ENCODE data around the gene SLIT3.
"Not testable (repeated sequence)": the region's sequence is repeated elsewhere in the genome, so short reads cannot be mapped to it uniquely, and the experiment has no call there.

The SLIT3 gene

DNA sequence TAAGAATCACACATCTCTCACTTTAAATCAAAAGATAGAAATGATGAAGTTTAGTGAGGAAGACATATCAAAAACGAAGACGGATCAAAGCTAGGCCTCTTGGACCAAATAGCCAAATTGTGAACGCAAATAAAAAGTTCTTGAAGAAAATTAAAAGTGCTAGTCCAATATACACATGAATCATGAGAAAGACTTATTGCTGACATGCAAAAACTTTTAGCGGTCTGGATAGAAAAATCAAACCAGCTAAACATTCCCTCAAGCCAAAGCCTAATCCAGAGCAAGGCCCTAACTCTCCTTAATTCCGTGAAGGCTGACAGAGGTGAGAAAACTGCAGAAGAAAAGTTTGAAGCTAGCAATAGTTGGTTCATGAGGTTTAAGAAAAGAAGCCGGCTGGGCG, 557.3 kb downstream of the SLIT3 start:
- no peak overlapping the region for H3K4me3 ChIP-seq (ENCODE audit: low read depth, low read length)
- DNase-seq (ENCODE audit: low read depth): no peak
- TF ChIP-seq, protein P1, sequence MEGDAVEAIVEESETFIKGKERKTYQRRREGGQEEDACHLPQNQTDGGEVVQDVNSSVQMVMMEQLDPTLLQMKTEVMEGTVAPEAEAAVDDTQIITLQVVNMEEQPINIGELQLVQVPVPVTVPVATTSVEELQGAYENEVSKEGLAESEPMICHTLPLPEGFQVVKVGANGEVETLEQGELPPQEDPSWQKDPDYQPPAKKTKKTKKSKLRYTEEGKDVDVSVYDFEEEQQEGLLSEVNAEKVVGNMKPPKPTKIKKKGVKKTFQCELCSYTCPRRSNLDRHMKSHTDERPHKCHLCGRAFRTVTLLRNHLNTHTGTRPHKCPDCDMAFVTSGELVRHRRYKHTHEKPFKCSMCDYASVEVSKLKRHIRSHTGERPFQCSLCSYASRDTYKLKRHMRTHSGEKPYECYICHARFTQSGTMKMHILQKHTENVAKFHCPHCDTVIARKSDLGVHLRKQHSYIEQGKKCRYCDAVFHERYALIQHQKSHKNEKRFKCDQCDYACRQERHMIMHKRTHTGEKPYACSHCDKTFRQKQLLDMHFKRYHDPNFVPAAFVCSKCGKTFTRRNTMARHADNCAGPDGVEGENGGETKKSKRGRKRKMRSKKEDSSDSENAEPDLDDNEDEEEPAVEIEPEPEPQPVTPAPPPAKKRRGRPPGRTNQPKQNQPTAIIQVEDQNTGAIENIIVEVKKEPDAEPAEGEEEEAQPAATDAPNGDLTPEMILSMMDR (IDR thresholded peaks at IDR 0.05; ENCODE audit: low read depth, low read length, missing control alignments): no peak

DNA sequence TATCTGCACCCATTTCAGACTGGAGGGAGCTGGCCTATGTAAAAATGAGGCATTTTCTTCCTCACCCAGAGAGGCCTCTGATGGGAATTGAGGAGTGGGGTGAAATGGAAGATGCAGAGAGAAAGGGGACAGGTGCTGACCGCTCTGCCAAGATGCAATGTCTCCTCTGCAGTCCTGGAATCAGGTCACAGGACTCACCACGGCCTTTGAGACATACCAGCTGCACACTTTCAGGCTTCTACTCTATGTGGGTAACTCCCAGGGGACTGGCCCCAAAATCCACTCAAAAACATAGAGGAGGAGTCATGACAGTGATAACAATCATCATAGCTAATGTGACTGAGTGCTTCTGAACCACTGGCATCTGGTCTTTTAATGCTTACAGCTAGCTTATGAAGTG, 558.6 kb downstream of the SLIT3 start:
- not testable (repeated sequence) for DNase-seq (ENCODE audit: low read depth); H3K4me3 ChIP-seq (ENCODE audit: low read depth, low read length)

DNA sequence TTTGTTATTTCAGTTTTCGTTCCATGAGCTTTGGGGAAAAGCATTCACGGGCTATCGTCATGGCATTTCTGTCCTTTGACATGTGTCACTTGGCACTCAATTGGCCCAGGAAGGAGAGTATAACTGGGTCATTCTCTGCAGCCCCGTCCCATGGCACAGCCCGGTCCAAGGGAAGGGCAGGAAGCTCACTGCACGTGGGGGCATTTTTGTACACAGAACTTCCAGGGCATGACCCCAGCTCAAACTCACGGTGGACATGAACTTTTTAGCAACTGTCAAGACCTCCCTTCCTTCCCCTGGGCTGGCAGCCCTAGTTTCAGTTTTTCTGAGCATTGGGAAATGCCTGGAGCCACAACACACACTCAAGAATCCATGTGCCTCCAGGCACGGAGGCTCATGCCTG, 560.1 kb downstream of the SLIT3 start:
- H3K4me3 ChIP-seq (ENCODE audit: low read depth, low read length): no peak overlapping the region
- DNase-seq (ENCODE audit: low read depth): no peak
- TF ChIP-seq, protein P1 (IDR thresholded peaks at IDR 0.05; ENCODE audit: low read depth, low read length, missing control alignments): no peak

DNA sequence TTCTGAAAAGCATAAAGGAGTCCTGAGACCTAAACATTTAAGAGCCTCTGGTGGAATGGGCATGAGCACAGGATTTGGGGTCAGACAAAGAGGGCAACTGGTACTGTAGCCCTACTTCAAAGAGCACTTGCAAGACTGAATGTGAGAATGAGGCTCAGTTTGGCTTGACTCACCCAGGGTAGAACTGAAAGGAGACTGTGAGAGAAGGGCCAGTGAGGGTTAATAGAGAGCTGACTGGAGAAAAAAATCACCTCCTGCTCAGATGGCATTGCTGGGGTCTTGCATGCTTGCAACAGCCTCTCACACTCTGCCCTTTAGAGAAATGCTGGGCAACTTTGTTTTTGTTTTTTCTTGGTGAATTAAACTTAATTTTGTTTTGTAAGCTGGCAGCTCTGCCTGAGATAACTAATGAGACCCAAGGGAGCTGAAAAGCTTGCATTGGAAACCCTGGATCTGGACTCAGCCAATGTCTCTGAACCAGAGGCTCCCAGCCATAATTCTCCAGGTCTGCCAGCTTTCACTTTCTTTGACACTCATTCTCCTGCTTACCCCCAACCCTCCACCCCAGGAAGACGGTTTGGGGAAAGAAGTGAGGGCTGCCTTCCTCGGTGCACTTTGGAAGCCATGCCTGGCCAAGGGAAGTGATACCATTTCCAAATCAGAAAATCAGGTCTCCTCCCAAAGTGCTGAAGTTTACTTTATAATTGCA, 560.7 kb downstream of the SLIT3 start:
- TF ChIP-seq, protein P1 (IDR thresholded peaks at IDR 0.05; ENCODE audit: low read depth, low read length, missing control alignments): no peak
- no peak overlapping the region for H3K4me3 ChIP-seq (ENCODE audit: low read depth, low read length)
- DNase-seq (ENCODE audit: low read depth): no peak

DNA sequence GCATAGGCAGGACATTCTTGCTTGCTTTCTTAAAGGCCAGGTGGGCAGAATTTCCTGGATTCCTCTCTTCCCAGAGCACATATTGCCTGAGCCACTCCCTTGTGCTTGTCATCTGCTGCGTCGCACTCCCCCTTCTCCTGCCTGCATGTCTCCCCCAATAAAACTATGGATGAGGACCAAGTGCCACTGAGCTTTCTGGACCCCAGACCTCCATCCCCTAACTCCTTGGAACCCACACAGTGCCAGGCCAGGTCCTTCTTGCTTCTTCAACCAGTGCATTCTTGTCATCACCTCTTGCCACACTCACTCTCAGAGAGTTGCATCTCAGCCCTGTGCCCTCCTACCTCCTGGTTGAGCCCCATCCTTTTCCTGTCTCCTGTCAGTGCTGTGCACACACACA, 563.9 kb downstream of the SLIT3 start:
- no peak for DNase-seq (ENCODE audit: low read depth)
- no peak overlapping the region for H3K4me3 ChIP-seq (ENCODE audit: low read depth, low read length)
- TF ChIP-seq, protein P1 (IDR thresholded peaks at IDR 0.05; ENCODE audit: low read depth, low read length, missing control alignments): no peak

DNA sequence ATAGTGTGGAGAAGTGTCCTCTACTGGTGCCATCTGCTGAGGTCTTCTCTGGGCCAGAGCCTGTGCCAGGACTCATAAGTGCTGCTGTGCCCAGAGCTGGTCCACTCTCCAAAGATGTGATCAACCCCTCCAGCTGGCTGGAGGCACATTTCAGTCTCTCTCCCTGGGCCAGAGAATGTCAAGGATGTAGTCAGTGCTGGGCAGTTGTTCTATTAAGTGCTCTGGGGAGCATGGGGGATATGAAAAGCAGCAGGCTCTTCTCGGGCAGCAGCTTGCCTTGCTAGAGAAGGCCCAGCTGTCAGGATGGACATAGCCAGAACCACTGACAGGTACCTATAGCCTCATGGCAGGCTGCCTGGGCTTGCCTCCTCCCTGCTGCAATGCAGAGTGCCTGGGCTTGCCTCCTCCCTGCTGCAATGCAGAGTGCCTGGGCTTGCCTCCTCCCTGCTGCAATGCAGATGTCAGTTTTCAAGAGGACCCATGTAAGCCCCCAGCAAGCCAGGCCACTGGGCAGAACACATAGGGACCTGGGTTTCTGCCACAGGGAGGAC, 564.6 kb downstream of the SLIT3 start:
- H3K4me3 ChIP-seq (ENCODE audit: low read depth, low read length): no peak overlapping the region
- DNase-seq (ENCODE audit: low read depth): no peak
- TF ChIP-seq, protein P1 (IDR thresholded peaks at IDR 0.05; ENCODE audit: low read depth, low read length, missing control alignments): no peak

DNA sequence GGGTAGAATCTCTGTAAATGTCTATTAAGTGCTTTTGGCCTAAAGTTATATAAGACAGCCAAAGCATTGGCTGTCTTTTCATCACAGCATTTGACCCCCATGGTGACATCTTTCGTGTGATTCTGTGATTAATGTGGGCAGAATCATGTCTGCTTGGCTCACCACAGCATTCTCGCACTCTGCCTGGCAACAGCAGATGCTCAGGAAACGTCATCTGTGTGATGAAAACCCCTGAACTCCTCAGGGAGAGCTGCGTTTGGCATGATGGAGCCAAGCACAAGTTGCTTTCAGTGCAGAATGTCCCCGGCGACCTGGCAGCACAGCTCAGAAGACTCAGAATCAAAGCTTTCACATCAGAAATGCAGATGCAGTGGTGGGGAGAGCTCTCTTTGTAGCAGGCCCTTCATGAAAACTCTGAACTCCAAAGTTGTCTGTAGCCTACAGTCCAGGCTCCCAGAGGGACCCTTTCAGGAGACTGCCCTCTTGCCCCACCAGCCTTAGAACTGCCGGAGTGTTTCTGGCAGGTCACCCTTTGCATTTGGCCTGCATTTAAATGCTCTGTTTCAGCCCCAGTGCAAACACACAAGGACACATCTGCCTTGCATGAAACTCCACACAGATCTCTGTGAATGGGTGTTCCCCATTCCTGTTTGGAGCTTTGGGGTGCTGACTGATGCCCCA, 566.2 kb downstream of the SLIT3 start:
- DNase-seq (ENCODE audit: low read depth): no peak
- TF ChIP-seq, protein P1 (IDR thresholded peaks at IDR 0.05; ENCODE audit: low read depth, low read length, missing control alignments): no peak
- H3K4me3 ChIP-seq (ENCODE audit: low read depth, low read length): no peak overlapping the region
